ENCODE results near the gene ZNF213. TPM values are rescaled to one million over a fixed set of nuclear protein-coding genes. Genes with fewer than 3 reads are reported as not detected.

The ZNF213 gene
- total RNA-seq, 1 experiment from 2014 or later = 12.3 TPM

- in situ Hi-C loops (cut with HindIII; ENCODE audit: low pct_unique_long_range_greater_than_20kb, low sequenced_read_pairs) (no loop called here), intact Hi-C loops (cut with micrococcal nuclease; ENCODE audit: unreplicated experiment) (no loop called here)
- Histone ChIP-seq H3K9me3 (ENCODE audit: control insufficient read depth, insufficient read depth, low read depth, low read length) (no peaks in the 10 kb centered on the region), H3K36me3 (ENCODE audit: control insufficient read depth, insufficient read depth, low read length) (no peaks in the 10 kb centered on the region), H3K27ac (ENCODE audit: low read length) (peak overlapping the region; percentile 42; the same call in 1 of the 2 replicates), H3K4me3 (ENCODE audit: low read depth in 2 of 2, low read length in 2 of 2) (peak overlapping the region; percentile 64 to 85), H3K27me3 (ENCODE audit: control insufficient read depth, insufficient read depth, low read length) (no peaks in the 10 kb centered on the region), H3K4me1 (ENCODE audit: control insufficient read depth, insufficient read depth, low read length) (peaks cover 8% of the 10 kb centered on the region)
- ATAC-seq = peak; percentile 84
- ChIA-PET CTCF (interaction anchor here (0.6 kb wide), 2 partner anchors 81 to 779 kb away, joined by 4 to 10 read pairs; no protein-coding TSS in a partner anchor), POLR2A (no interaction called here)
- no peak; the same call in 1 of the 2 replicates for TF ChIP-seq POLR2AphosphoS5 (IDR thresholded peaks at IDR 0.05; ENCODE audit: low read depth, low read length)
- no peak for TF ChIP-seq REST (IDR thresholded peaks at IDR 0.05; ENCODE audit: insufficient read depth in 1 of 2, low read depth in 2 of 2, low read length in 1 of 2)
- peak; percentile 83; the same call in 1 of the 2 replicates for TF ChIP-seq CTCF (IDR thresholded peaks at IDR 0.05)
- TF ChIP-seq TCF7L2 (IDR thresholded peaks at IDR 0.05; ENCODE audit: low read depth, low read length) = no peak; the same call in 1 of the 2 replicates
- DNase-seq (ENCODE audit: low read depth, low spot score) = no peak
- no TSS peak for BruUV-seq (replicated peaks)
Measured at GRCh38 chr16:3182608-3183444, 48.0 kb downstream of the ZNF213 start.

GRCh38 chr16:3183445-3184139 is 48.8 kb downstream of the ZNF213 start:
- no peaks in the 10 kb centered on the region for H3K9me3 ChIP-seq (ENCODE audit: control insufficient read depth, insufficient read depth, low read depth, low read length)
- ChIA-PET CTCF (interaction anchor here (0.6 kb wide), 2 partner anchors 23 to 82 kb away, joined by 5 to 10 read pairs; no protein-coding TSS in a partner anchor), POLR2A (no interaction called here)
- H3K27me3 ChIP-seq (ENCODE audit: control insufficient read depth, insufficient read depth, low read length) = no peaks in the 10 kb centered on the region
- H3K27ac ChIP-seq (ENCODE audit: low read length) = no peak overlapping the region; the same call in 1 of the 2 replicates
- in situ Hi-C loops (cut with HindIII; ENCODE audit: low pct_unique_long_range_greater_than_20kb, low sequenced_read_pairs) (no loop called here), intact Hi-C loops (cut with micrococcal nuclease; ENCODE audit: unreplicated experiment) (no loop called here)
- no TSS peak for BruUV-seq (replicated peaks)
- H3K36me3 ChIP-seq (ENCODE audit: control insufficient read depth, insufficient read depth, low read length) = no peaks in the 10 kb centered on the region
- H3K4me1 ChIP-seq (ENCODE audit: control insufficient read depth, insufficient read depth, low read length) = peaks cover 8% of the 10 kb centered on the region
- ATAC-seq (peak; percentile 35), DNase-seq (ENCODE audit: low read depth, low spot score) (no peak)
- no peak for TF ChIP-seq TCF7L2 (IDR thresholded peaks at IDR 0.05; ENCODE audit: low read depth, low read length)
- peak overlapping the region; percentile 64 to 85 for H3K4me3 ChIP-seq (ENCODE audit: low read depth in 2 of 2, low read length in 2 of 2)

All from Panc1 (cell line).